ENCODE results near the gene ANGPTL5. TPM values are rescaled to one million over a fixed set of nuclear protein-coding genes. Genes with fewer than 3 reads are reported as not detected.
"Not testable (repeated sequence)": the region's sequence is repeated elsewhere in the genome, so short reads cannot be mapped to it uniquely, and the experiment has no call there.

The ANGPTL5 gene
- total RNA-seq, 4 donors from 2014 or later: not detected

DNA sequence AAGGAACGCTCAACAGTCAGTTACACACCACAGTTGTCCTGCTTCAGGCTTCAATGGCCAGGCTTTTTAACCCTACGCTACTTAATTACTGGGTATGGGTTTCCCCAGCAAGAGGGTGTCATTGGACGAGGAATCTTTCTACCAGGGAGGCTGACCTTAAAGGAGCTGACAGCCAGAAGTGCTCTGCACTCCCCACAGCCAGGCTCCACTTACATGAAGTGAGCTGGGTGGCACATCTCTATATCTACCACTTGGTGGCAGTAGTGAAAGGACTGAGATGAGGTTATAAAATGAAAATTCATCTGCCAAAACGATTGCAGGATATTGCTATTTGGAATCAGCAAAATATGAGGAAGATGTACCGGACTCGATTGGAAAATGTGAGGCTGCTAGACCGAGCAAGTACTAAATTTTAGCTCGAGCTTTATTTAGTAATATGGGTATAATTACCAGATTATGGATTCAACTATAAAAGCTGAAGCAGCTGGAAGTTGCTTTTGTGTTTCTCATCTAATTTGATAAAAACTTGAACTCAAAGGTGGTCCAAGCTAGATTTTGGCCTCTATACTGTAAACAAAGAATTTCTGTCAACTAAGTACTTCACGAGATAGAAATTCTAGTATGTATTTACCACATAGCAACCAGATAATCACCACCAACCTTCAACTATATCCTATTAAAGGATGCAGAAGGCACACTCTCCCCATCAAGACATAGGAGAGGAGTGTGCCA lies 55.5 kb downstream of the ANGPTL5 start:
- H3K27ac ChIP-seq: no peak overlapping the region
- no peaks in the 10 kb centered on the region for H3K36me3 ChIP-seq
- peak in 2 of 3 donors; percentile 17 to 60 for DNase-seq
- no peak for TF ChIP-seq POLR2A (IDR thresholded peaks at IDR 0.05)
- TF ChIP-seq, protein P1, sequence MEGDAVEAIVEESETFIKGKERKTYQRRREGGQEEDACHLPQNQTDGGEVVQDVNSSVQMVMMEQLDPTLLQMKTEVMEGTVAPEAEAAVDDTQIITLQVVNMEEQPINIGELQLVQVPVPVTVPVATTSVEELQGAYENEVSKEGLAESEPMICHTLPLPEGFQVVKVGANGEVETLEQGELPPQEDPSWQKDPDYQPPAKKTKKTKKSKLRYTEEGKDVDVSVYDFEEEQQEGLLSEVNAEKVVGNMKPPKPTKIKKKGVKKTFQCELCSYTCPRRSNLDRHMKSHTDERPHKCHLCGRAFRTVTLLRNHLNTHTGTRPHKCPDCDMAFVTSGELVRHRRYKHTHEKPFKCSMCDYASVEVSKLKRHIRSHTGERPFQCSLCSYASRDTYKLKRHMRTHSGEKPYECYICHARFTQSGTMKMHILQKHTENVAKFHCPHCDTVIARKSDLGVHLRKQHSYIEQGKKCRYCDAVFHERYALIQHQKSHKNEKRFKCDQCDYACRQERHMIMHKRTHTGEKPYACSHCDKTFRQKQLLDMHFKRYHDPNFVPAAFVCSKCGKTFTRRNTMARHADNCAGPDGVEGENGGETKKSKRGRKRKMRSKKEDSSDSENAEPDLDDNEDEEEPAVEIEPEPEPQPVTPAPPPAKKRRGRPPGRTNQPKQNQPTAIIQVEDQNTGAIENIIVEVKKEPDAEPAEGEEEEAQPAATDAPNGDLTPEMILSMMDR (IDR thresholded peaks at IDR 0.05): peak in 5 of 6 experiments; percentile 12 to 83 (median 77)
- no peaks in the 10 kb centered on the region for H3K9me3 ChIP-seq
- no peak overlapping the region for H3K4me3 ChIP-seq
- no peaks in the 10 kb centered on the region for H3K27me3 ChIP-seq
- H3K4me1 ChIP-seq: no peaks in the 10 kb centered on the region

DNA sequence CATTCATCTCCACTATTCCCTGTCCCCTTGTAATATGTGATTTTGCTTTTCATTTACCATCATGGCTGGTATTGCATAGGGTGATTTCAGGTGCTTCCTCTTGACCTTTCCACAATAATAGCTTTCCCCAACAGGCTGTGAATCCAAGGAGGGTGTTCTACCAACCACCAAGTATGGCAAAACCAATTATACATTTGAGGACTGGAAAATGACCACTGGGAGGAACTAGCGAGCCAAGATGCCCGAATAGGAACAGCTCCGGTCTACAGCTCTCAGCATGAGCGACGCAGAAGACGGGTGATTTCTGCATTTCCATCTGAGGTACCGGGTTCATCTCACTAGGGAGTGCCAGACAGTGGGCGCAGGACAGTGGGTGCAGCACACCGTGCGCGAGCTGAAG lies 64.1 kb downstream of the ANGPTL5 start:
- not testable (repeated sequence) for H3K9me3 ChIP-seq, DNase-seq, H3K36me3 ChIP-seq, H3K4me3 ChIP-seq, H3K27me3 ChIP-seq, H3K27ac ChIP-seq, H3K4me1 ChIP-seq
- TF ChIP-seq, protein P1 (IDR thresholded peaks at IDR 0.05): peak in 3 of 6 experiments; percentile 27 to 33 (median 32)

DNA sequence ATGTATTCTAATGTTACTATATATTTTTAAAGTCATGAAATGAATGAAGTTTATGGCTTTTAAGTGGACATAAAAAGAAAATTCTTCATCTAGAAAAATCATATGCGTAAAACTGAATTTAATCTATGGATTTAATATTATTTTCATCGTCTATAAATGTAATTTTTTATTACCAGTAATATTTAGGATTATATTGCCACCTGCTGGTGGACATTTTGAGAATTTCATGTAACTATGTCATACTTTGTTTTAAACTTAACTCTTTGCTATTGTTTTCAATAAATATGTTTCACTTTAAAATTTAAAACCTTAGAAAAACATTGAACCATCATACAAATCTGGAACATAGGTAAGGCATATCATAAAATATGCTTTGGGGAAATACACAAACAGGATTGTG lies 68.1 kb downstream of the ANGPTL5 start:
- H3K27me3 ChIP-seq: no peaks in the 10 kb centered on the region
- H3K27ac ChIP-seq: no peak overlapping the region
- no peaks in the 10 kb centered on the region for H3K36me3 ChIP-seq
- no peaks in the 10 kb centered on the region for H3K9me3 ChIP-seq
- TF ChIP-seq POLR2A (IDR thresholded peaks at IDR 0.05): no peak
- TF ChIP-seq, protein P1 (IDR thresholded peaks at IDR 0.05): peak in 5 of 6 experiments; percentile 6 to 43 (median 35)
- H3K4me3 ChIP-seq: no peak overlapping the region
- DNase-seq: no peak
- H3K4me1 ChIP-seq: no peaks in the 10 kb centered on the region

DNA sequence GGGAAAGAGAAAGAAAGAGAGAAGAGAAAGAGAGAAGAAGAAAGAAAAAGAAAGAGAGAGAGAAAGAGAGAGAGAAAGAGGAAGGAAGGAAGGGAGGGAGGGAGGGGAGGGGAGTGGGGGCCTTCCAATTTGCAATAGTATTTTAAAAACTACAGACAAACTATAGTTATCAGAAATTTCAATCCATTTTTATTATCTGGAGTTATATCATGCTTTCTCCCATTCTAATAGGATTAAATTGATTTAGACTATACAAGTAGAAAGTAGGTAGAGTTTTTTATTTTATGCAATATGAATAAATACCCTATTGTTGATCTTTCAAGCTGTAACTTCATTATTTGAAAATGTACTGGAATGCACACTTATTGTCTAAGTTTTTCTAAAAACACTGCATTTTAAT lies 71.7 kb downstream of the ANGPTL5 start:
- Histone ChIP-seq H3K27me3 (no peaks in the 10 kb centered on the region), H3K4me3 (no peak overlapping the region)
- TF ChIP-seq, protein P1 (IDR thresholded peaks at IDR 0.05): no peak
- TF ChIP-seq POLR2A (IDR thresholded peaks at IDR 0.05): no peak

DNA sequence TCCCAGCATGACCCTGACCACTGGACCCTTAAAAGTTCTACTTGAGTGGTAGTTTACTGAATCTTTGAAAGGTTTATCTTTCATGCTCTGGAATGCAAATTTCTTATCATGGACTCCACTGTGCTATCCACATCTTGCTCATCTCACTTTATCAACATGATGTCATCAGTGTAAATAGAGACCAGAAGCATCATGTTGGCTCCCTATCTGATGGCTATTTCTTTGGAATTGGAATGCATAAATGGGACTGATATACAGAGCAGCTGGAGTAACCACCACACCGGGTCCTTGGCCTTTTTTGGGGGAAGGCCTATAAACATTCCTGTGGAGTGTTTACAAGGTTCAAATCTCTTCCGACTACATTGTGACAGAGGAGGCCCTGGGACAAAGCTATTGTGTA lies 75.6 kb downstream of the ANGPTL5 start:
- H3K9me3 ChIP-seq: no peaks in the 10 kb centered on the region
- no peaks in the 10 kb centered on the region for H3K4me1 ChIP-seq
- no peaks in the 10 kb centered on the region for H3K27me3 ChIP-seq
- no peak for DNase-seq
- H3K36me3 ChIP-seq: no peaks in the 10 kb centered on the region
- no peak overlapping the region for H3K27ac ChIP-seq
- TF ChIP-seq POLR2A (IDR thresholded peaks at IDR 0.05): no peak
- TF ChIP-seq, protein P1 (IDR thresholded peaks at IDR 0.05): no peak
- H3K4me3 ChIP-seq: no peak overlapping the region

More for the DNA sequence above, 71.7 kb downstream of the ANGPTL5 start:
- Histone ChIP-seq H3K27ac (no peak overlapping the region), H3K4me1 (no peaks in the 10 kb centered on the region), H3K36me3 (no peaks in the 10 kb centered on the region), H3K9me3 (no peaks in the 10 kb centered on the region)
- DNase-seq: no peak

Other genes starting within 250 kb of the ANGPTL5 start
- 10 to 100 TPM in 1 of 4 donors, 1 to 10 TPM in 3; 2.0 to 12.4 (median 4.2) TPM for gene CEP126, start 1.5 kb downstream of the ANGPTL5 start, total RNA-seq
- gene CFAP300, start 130.9 kb upstream of the ANGPTL5 start, total RNA-seq: under 1 TPM in 1 of 4 donors, not detected in 3; 0.54 TPM
- gene YAP1, start 193.9 kb upstream of the ANGPTL5 start, total RNA-seq: 100 to 1,000 TPM in 3 of 4 donors, 10 to 100 TPM in 1; 99.8 to 163 (median 133) TPM

Measured in Peyer's patch (tissue), 4 donors.